ENCODE results near the gene PFAS.
A peak's percentile ranks its signal among the peaks of the same experiment; 100 is the strongest.

- peak in 2 of 4 donors; percentile 47 to 71 for TF ChIP-seq POLR2A (IDR thresholded peaks at IDR 0.05)
- TF ChIP-seq, protein P1, sequence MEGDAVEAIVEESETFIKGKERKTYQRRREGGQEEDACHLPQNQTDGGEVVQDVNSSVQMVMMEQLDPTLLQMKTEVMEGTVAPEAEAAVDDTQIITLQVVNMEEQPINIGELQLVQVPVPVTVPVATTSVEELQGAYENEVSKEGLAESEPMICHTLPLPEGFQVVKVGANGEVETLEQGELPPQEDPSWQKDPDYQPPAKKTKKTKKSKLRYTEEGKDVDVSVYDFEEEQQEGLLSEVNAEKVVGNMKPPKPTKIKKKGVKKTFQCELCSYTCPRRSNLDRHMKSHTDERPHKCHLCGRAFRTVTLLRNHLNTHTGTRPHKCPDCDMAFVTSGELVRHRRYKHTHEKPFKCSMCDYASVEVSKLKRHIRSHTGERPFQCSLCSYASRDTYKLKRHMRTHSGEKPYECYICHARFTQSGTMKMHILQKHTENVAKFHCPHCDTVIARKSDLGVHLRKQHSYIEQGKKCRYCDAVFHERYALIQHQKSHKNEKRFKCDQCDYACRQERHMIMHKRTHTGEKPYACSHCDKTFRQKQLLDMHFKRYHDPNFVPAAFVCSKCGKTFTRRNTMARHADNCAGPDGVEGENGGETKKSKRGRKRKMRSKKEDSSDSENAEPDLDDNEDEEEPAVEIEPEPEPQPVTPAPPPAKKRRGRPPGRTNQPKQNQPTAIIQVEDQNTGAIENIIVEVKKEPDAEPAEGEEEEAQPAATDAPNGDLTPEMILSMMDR (IDR thresholded peaks at IDR 0.05) = peak in 1 of 6 experiments; percentile 27
These were observed at the start of gene PFAS for GRCh38 chr17:8248751-8249607.

All from esophagus squamous epithelium (tissue), 4 donors.